Endothelial cell of hepatic sinusoid (primary cell): ENCODE measurements around the gene AGA.

Experiments
- in situ Hi-C: cut with HindIII; loops from 2 replicates; pipeline ENCODE4 v1.10.0; 2017; ENCODE audit warnings: low sequenced_read_pairs

The AGA gene

GRCh38 chr4:177391287-177391686 lies 51.0 kb downstream of the AGA start:
- in situ Hi-C loops = no loop called here

GRCh38 chr4:177386278-177386815 lies 55.9 kb downstream of the AGA start:
- in situ Hi-C loops = no loop called here

GRCh38 chr4:177385576-177386277 lies 56.5 kb downstream of the AGA start:
- in situ Hi-C loops = no loop called here

- in situ Hi-C loops = no loop called here
Observed at GRCh38 chr4:177384856-177385397, 57.3 kb downstream of the AGA start.

GRCh38 chr4:177381762-177382310 lies 60.4 kb downstream of the AGA start:
- in situ Hi-C loops = no loop called here
